H1 (cell line): Measurements from ENCODE around the gene SETX.

Experiments used
- CHD7 ChIP-seq: fragments of 300-600 bp; sonication (generic); IDR thresholded peaks from 2 replicates; pipeline ENCODE4 v1.7.1; 2012; ENCODE audit warnings: low read length, moderate library complexity, mild to moderate bottlenecking, inconsistent platforms; ENCODE audit not compliant: insufficient replicate concordance
- CTCF ChIP-seq, 3 experiments: IDR thresholded peaks; 1 replicate in 2 of 3; 2 replicates in 1 of 3; pipeline versions ENCODE4 v1.5.1 to v1.6.1; 2011; ENCODE audit warnings: low read length in 3 of 3, mild to moderate bottlenecking in 3 of 3, inconsistent platforms in 2 of 3, low read depth in 1 of 3, moderate library complexity in 1 of 3; ENCODE audit not compliant: insufficient read depth in 1 of 3; ENCODE audit errors: control extremely low read depth in 1 of 3

GRCh38 chr9:132240841-132241482 is 113.8 kb downstream of the SETX start:
- TF ChIP-seq CTCF (IDR thresholded peaks at IDR 0.05; ENCODE audit: control extremely low read depth in 1 of 3, insufficient read depth in 1 of 3, low read depth in 1 of 3, low read length in 3 of 3) (no peak), CHD7 (no peak)
